HG02798 (cell line): Measurements from ENCODE around the gene GGA3.
"Not testable (repeated sequence)": the region's sequence is repeated elsewhere in the genome, so short reads cannot be mapped to it uniquely, and the experiment has no call there.

ENCODE experiments used
- ATAC-seq: cut with Tn5 transposase; IDR thresholded peaks from one replicate; pipeline ENCODE4 v1.9.1; 2021; ENCODE audit warnings: mild to moderate bottlenecking; ENCODE audit not compliant: unreplicated experiment, poor library complexity

GGA3 gene

DNA sequence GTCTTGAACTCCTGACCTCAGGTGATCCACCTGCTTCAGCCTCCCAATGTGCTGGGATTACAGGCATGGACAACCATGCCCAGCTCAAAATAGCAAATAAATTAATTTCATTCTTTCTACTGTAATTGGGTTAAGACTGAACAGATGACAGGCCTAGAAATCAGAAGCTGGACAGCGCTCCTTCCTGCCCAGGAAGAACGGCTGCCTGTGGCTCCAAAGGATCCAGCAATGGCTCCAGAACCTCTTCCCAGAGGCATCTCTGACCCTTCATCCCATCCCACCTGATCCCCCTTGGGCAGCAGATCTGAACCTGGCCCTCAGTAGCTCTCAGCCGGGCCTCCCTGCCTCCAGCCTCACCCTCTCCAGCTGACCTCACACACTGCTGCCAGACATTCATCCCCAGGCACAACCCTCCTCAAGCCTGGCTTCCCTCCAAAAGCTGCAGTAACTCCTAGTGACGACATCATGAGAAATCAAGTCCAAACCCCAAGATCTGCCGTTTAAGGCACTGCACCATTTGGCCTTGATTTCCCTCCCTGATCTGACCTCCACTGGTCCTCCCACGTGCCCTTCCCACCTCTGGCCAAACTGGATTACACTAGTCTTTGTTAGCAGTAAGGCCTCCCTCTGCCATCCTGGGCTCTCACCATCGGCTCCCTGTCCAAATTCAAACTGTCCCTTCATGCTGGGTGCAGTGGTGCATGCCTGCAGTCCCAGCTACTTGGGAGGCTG lies 12.7 kb upstream of the GGA3 start:
- ATAC-seq = no peak

DNA sequence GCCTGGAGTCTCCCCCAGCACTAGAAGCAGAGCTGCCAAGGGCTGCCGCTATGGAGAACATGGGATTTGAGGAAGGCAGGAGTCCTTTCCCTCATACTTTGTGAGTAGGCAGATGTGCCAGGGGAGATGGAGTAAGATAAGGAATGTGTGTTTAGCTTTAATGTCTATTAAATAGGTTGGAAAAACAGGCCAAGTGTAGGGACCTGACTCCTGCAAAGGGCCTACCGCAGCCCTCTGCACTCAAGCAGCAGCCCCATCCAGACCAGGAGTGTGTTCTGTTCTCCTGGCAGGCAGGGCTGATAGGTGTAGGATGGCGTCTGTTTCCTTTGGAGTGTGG lies 11.4 kb upstream of the GGA3 start:
- ATAC-seq = no peak

DNA sequence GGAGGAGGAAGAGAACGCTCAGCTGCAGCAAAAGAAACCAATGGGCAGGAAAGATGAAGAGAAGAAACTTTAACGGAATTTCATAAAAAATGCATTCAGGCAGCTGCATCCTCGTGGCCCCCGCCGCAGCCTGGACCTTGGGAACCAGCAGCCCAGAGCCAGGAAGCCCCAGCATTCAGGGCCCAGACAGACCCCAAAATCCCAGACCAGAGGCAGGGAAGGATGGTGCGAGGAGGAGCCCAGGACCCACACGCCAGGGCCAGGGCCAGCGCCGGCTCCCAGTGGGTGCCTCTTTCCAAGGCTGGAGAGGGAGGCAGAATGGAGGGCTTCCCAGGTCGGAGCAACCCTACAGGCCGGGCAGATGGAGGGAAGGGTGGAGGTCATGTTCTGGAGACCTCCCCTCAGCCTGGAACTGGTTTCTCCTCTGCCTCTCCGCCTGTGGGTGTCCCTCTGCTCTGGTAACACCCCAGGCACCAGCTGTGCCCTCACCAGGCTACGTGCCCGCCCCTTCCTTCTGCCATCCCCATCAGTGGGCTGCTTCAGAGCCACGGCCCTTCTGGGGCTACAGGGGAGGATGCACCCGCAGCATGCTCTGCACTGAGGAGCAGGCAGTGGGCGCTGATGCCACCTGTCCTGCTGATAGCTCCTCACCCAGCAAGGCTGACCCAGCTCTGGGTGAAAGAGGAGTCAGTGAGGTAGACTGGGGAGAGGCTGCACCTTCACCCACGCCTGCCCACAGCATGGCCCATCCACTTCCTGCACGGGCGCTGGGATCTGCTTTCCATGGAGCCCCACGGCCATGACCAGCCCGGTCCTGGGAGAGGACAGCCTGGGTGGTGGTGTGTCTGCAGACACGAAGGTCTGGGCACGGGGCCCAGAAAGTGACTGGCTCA lies 10.8 kb upstream of the GGA3 start:
- no peak for ATAC-seq

DNA sequence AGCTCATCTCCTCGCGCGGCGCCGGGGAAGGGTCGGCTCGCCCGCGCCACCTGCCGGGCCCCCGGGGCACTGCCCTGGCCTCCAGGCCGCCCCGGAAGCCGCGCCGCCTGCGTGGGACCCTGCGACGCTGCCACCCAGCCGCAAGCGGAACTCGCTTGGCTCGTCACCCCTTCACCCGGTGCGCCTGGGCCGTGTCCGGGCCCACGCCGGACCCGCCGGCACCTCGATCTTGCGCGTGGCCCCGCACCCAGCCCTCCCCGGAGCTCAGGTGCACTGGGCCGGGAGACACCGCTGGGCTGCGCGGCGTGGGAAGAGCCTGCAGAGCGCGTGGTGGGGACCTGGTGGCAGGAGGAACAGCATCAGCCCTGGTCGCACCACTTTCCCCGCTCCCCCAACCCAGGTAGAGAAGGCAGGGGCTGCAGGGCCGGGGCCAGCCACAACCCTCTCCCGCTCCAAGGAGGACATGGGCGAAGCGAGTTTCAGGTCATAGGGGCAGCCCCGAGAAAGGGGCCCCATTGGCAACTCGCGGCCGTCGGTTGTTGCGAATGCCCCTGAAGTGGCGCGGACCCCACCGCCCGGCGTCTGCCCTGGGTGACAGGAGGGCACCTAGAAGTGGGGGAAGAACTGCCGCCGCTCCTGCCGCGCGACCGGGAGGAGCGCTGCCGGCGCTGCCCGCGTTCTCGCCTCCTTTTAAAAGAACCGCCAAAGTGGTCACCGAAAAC lies 10.0 kb upstream of the GGA3 start:
- peak; percentile 89 for ATAC-seq

DNA sequence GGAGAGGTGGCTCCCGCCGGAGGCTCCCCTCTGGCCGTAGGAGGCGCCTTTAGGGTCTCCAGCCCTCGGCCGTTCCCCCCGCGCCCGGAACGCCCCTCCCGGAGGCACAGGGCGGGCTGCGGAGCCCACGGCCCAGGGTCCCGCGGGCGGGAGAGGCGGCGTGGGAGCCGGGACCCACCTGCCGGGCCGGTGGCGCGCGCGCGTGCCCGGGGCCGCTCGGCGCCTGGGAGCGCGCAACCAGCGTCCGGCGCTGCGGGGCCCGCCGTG lies 9.5 kb upstream of the GGA3 start, which contains the start of gene MIF4GD:
Gene MIF4GD (minus strand): TSS at position 266 of the 267 bp plus-strand sequence. CDS start 1,036 bp downstream, outside the sequence.
- no peak for ATAC-seq

DNA sequence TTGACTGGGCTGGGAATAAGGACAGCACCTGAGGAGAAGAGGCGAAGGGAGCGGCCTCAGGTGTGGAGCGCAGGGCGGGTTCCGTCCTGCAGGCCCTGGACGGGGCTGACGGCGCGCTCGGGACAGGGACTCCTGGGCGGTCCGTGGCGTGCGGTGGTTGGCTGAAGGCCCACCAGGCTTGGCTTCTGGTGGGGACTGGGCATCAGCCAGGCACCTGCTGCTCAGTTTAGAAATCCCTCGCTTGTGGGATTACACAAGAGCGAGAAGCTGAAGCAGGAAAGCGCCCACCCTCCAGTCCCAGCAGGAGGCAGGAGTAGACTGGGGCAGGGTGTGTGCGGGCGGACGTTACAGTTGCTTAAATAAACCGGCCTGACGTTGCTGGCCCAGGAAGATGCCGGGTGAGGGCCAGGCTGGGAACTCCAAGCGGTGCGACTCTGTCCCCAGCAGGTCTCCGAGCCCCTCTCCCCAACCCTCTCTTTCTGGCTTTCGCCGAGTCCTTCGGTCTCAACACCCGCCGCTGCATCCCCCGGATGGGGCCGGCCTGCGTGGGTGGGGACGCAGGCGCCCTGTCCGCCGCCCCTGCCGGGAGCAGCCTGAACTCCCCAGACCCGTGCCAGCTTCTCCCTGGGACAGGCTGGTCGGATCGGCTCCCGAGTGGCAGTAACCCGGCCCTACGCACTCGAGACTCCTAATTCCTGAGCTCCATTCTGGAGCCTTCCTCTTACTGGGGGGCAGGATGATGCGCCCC lies 9.0 kb upstream of the GGA3 start:
- peak; percentile 38 for ATAC-seq

DNA sequence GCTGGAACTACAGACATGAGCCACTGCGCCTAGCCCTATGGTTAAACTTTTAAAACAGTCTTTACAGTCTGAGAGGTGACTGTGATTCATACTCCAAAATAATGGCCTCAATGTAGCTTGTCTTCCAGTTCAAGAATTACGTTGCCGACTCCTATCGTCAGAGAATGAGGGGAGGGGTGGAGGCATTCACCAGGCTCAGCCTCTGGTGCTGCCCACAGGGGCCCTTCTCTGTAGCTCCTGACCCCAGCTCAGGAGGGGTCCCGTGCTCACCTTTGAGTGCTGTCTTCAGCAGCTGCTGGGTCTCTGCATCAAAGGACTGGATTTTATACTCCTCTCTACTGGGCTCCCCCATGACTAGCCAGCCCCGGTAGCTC lies 8.4 kb upstream of the GGA3 start:
- no peak for ATAC-seq

DNA sequence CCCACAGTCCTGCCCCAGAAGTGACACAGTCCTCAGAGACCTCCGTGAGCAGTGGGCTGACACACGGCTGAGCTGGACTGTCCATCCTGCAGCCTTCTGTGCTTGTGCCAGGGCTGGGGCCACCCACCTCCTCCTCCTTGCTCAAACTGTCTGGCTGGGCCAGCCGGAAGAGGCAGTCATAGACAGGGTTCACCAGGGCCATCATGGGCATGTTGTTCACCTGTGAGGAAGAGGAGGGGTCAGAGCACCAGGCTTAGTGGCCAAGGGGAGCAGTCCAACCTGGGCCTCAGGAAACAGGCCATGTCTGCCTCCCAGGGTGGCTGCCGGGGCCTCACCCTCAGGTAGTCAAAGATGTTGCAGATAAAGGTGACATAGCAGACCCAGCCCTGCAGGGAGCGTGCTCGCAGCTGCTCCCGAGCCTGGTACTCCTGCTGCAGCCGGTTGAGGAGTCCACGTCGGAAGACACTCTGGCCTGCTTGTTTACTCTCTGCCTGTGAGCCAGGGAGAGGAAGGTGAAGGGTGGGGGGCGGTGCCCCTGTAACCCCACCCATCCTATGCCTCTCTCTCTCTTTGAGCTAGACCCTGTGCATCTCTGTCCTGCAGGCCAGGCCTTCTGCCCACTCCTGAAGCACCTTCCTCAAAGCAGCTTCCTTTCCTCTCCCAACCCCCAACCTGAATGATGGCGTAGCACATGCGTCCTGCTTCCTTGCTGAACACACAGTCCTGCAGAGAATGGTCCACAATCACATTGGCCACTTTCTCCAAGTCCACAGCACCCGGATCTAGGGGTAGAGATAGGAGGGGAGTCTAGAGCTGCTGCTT lies 6.2 kb upstream of the GGA3 start:
- ATAC-seq = no peak

DNA sequence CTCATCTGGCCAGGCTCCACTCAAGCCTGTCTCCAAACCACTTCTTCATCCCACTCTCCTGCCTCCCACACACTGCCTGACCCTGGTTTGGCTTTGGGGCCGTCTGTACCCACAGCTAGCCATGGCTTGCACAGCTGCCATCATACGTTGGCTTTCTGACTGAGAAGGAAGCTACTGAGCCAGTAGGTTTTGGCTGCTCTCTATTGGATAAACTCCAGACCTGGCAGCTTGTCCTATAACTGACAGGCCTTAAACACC lies 5.7 kb upstream of the GGA3 start:
- no peak for ATAC-seq

DNA sequence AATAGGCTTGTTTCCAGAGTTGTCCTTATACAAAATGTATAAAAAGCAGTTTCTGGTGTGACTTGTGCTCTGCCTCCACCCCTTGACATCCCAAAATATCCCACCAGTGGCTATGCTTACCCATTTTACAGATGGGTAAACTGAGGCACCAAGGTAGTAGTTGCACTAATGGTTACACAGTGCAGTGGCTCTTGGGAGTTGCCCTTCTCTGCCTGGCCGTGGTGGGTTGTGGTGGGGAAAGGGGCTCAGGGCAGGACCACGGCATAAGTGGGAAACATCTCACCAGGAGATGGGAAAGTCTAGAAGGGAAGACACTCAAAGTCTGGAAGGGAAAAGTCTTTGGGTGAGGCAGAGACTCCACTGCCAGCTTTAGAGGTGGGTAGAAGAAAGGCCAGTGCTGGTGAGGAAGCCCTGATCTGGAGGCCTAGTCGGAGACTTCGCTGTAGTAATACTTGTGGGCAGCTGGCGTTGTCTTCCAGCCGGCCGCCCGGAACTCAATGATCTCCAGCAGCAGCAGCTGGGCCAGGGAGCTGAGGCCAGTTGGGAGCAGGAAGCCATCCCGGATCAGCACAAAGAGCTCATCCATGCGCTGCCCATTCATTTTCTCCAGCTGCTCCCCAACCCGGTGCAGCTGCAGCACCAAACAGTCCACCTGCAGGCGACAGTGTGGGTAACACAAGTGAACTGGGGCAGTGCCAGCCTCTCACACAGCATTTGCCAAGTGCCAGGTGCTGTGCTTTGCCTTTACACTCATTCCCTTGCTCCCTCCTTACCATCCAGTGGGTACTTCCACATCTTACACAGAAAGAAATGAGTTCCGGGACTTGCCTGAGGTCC lies 5.1 kb upstream of the GGA3 start:
- ATAC-seq = no peak

DNA sequence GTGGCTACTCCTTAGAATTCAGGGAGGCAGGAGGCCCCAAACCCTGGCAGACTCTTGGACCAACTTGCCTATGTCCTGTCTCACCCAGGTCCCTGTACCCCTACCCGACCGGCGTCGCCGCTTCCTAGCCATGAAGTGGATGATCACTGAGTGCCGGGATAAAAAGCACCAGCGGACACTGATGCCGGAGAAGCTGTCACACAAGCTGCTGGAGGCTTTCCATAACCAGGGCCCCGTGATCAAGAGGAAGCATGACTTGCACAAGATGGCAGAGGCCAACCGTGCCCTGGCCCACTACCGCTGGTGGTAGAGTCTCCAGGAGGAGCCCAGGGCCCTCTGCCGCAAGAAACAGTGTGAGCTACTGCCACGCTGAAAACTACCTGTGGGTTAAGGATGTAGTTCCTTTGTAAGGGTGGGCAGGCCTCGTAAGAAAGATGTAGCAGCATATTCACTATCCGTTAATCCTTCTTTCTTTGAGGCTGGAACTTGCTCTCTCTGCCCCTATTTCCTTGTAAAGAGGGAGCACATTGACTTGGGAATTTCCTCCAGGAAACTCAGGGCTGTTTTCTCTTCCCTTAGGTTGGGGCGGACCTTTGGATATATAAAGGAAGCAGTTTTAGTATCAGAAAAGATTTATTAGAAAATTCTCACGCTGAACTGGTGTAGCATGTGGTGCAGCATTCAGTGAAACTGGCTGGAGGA lies 4.4 kb upstream of the GGA3 start:
- ATAC-seq = no peak

DNA sequence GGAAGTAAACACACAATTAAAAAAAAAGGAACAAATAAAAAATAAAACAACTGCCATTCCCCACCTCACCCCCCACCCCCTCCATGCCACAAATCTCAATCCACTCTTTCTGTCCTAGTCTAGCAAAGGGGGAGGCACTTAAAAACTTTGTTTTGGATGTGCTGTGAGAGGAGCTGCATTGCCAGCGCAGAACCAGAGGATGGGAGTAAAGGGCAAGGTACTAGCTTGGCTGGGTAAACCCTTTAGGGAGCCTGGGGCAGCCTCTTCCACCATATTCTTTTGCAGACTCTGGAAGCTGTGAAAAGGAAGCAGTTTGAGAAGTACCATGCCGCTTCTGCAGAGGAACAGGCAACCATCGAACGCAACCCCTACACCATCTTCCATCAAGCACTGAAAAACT lies 1.6 kb upstream of the GGA3 start:
- ATAC-seq = no peak

DNA sequence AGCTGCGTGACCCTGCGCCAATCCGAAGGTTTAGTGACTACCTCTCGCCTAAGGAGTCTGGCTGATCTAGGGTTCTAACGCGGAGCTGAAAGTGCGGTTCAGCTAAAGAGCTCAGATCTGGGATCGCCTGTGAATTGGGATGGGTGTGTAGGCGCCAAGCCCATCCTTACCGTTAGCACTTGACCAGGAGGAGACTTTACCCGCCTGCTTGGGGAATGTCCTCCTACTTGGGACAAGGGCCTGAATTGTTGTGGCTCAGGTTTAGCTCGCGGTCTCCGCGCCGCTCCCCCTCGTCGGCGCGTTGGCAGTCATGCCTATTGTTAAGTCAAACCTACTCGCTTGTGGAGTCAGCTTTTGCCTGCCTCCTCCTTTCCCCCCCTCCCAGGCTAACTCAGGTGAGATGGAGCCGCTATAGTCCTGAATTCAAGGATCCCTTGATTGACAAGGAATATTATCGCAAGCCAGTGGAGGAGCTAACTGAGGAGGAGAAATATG lies 753 bp upstream of the GGA3 start:
- no peak for ATAC-seq

DNA sequence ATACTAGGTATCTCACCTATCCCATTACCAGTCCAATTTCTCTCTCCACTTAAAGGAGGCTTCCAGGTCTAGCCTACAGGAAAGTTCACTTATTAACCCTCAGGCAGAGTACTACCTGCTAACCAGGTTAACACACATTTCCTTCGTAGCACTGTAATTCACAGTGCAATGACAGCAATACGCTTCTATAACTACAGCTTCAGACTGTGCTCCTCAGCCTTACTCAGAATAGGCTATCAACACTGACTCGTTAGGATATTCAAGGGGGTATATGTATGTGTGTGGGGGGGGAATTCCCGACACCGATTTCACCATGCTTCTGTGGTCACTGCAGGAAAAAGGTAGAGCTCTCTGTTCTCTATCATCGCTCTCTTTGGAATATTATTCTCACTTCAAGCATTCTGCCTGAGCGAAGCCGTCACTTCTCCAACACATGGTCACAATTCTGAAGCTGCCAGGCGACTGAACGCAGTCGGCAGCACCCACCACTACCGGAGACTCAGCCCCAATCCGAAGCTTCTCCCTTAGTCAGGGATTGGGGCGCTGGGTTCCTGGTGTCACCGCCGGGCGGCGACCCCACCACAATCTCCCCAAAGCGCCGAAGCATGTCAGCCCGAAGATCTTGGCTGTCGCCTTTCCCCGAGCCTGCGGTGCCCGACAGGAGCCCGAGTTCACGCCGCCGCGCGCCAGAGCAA lies 618 bp downstream of the GGA3 start:
- peak; percentile 29 for ATAC-seq

DNA sequence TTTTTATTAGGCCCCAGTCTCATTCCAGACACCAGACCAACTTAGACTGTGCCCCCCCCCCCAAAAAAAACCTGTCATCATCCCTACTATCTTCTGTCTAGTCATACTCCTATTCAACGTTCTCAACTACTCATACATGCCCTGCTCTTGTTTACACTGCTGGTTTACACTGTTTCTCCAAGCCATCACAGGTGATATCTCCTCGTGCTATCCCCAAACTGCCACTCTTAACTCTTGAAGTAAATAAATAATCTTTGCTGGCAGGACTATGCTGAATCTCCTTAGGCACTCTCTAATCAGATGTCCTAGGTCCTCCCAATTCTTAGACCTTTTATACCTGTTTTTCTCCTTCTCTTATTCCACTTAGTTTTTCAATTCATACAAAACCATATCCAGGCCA lies 4.2 kb downstream of the GGA3 start:
- not testable (repeated sequence) for ATAC-seq

DNA sequence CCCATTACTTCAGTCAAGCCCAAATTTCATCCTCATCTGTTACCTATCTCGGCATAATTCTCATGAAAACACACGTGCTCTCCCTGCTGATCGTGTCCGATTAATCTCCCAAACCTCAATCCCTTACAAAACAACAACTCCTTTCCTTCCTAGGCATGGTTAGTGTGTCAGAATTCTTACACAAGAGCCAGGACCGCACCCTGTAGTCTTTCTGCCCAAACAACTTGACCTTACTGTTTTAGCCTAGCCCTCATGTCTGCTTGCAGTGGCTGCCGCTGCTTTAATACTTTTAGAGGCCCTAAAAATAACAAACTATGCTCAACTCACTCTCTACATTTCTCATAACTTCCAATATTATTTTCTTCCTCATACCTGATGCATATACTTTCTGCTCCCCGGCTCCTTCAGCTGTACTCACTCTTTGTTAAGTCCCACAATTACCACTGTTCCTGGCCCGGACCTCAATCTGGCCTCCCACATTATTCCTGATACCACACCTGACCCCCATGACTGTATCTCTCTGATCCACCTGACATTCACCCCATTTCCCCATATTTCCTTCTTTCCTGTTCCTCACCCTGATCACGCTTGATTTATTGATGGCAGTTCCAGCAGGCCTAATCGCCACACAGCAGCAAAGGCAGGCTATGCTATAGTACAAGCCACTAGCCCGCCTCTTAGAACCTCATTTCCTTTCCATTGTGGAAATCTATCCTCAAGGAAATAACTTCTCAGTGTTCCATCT lies 5.3 kb downstream of the GGA3 start:
- not testable (repeated sequence) for ATAC-seq
